GM21619 (cell line): ENCODE results near the gene RPH3AL.
"Not testable (repeated sequence)": the region's sequence is repeated elsewhere in the genome, so short reads cannot be mapped to it uniquely, and the experiment has no call there.

ENCODE experiments used
- ATAC-seq: cut with Tn5 transposase; IDR thresholded peaks from one replicate; pipeline ENCODE4 v1.9.1; 2021; ENCODE audit not compliant: unreplicated experiment

The RPH3AL gene

GRCh38 chr17:228951-229708 is 123.5 kb downstream of the RPH3AL start:
- no peak for ATAC-seq

DNA sequence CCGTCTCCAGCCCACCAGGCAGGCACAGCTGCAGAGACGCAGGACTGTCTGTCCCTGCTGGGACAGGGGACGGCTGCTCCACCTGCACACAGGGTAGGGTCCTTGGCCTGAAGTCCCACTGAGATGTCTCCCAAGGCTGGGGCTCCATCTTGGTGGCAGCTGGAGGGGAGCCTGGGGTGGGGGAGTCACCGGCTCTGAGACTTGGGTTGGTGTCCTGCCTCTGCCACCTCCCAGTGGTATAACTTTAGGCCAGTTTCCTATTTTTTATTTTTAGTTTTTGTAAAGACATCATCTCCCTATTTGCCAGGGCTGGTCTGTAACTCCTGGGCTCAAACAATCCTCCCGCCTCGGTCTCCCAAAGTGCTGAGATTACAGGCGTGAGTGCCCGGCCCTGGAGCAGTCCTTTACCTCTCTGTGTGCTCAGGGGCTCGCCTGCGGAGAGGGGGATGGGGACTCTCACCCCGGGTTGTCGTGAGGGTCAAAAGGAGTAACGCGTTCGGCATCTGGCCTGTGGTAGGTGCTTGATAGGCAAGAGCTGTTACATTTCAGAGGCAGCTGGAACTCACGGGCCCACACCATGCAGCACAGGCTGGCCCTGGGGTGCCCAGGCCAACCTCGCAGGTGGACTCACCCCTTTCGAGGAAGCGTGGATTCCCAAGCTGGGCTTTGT is 124.5 kb downstream of the RPH3AL start:
- ATAC-seq: no peak

- no peak for ATAC-seq
These were observed 125.3 kb downstream of the RPH3AL start for GRCh38 chr17:227078-227945.

DNA sequence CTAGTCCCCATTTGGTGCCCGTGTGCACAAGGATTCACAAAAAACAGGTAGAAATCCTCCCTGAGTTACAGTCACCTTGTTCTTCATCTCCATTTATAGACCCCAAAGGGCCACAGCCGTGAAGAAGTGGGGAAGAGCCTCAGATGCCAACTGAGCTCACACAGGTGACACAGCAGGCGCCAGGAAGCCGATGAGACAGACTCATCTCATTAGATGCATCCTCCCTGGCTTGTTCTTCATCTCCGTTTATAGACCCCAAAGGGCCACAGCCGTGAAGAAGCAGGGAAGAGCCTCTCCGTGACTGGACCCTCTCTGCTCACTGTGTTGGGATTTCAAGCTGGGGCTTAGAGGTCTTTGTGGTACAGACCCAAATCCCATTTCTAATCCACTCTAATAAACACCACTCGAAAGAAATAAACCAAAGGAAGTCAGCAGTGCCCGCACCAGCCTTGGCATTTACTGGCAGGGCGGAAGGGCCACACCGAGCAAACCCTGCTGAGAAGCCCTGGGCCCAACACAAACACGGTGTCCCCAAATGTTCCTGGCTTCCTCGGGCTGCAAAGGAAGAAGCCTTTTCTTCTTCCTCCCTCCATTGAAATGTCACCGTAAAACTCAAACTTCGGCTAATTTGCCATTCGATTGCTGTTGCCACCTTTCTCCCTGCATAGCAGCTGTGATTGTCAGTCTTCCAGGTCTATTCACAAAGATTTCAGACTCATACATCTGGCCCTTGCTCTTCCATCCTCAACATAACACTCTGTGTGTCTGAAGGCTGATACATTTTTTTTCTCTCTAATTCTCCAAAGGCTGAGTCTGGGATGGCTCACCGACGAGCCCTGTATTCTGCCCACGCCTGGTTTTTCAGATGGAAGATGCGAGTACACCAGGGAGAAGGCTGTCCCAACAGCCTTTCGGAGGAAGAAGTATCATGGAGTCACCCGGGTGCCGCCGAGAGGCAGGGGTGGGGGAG is 126.2 kb downstream of the RPH3AL start:
- no peak for ATAC-seq

DNA sequence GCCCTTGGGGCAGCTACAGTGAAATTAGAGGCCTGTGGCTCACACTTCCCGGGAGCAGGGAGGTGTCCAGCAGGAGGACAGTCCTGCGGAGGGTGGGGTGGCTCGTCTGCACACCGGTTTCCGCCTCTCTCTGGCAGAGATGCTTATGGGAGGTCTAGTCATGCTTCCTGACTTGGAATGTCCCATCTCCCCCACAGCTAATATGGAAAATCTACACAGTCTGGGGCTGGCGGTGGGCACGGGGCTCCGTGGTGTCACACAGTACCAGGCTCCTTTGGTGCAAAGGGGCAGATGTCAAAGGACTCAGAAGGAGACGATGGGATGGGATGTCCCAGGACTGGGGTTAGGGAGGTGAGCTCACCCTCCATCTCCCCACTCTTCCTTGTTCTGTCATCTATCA is 127.1 kb downstream of the RPH3AL start:
- no peak for ATAC-seq

DNA sequence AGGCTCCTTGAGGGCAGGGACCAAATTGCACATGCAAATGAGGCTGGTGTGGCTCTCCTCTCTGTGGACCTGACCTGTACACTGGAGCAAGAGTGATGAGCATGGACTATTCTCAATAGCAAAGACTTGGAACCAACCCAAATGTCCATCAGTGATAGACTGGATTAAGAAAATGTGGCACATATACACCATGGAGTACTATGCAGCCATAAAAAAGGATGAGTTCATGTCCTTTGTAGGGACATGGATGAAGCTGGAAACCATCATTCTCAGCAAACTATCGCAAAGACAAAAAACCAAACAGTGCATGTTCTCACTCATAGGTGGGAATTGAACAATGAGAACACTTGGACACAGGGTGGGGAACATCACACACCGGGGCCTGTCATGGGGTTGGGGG is 128.0 kb downstream of the RPH3AL start:
- not testable (repeated sequence) for ATAC-seq

- ATAC-seq: no peak
These were observed 128.7 kb downstream of the RPH3AL start for GRCh38 chr17:223723-224471.

DNA sequence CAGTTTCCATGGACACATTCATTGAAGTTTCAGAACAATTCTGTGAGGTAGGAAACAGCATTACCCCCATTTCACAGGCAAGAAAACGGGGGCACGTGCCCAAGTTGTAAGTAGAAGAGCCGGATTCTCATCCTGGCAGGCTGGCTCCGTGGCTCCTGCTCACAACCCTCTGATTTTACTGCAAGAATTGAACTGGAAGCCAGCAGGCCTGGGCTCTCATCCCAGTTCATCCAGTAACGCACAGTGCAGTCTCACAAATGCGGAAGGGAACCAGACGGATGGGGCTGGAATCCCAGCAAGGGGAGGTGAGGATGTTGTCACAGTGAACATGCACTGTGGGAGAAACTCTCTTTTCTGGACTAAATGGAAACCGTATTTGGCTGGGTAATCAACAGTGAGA is 130.4 kb downstream of the RPH3AL start:
- ATAC-seq: no peak

- no peak for ATAC-seq
These were observed 132.9 kb downstream of the RPH3AL start for GRCh38 chr17:219696-220095.

DNA sequence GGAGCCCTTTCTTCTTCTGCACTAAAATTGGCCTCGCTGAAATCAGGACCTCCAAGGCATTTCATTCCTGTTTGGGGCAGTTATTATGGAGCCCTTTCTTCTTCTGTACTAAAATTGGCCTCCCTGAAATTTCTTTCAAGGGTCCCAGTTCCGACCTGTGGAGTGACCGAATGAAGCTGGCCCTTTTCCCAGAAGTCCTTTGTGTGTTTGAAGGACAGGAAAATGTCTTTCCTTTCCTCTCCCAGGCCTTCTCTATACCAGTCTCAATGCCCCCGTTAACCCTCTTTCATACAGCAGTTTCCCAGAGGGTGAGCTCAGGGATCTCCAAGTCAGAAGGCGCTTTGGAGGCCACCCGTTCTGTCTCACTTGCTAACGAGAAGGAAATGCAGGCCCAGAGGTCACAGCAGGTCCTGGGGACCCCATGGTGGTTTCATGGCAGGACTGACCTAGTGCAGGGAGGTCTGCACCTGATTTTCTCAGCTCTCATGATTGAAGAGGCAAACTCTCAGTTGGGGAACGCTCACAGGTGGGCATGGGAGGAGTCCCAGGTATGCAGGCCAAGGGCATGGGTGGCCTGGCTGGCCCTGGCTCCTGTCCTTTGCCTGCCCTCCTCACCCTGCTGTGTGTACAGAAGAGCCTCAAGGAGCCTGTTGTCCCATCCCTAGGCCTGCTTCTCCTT is 134.0 kb downstream of the RPH3AL start:
- no peak for ATAC-seq

DNA sequence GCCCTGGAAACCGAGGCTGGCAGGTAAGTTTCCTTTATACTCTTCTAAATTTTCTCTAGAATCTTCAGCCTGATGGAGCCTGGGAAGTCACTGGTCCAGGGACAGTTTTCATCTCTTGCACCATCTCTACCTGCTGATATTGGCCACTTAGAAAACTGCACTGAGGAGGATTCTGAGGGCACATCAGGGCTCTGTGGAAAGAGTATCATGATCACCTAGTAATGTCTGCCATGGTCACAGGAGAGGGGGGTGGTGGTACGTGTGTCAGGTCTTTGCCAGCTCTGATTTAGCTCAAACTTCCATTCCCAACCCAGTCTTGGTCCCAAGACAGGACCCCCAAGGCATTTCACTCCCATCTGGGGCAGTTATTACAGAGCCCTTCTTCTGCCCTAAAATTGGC is 136.0 kb downstream of the RPH3AL start:
- ATAC-seq: no peak

- ATAC-seq: not testable (repeated sequence)
These were observed 136.8 kb downstream of the RPH3AL start for GRCh38 chr17:215563-216478.

- no peak for ATAC-seq
These were observed 137.7 kb downstream of the RPH3AL start for GRCh38 chr17:214881-215331.

GRCh38 chr17:213286-214105 is 139.1 kb downstream of the RPH3AL start:
- ATAC-seq: no peak

DNA sequence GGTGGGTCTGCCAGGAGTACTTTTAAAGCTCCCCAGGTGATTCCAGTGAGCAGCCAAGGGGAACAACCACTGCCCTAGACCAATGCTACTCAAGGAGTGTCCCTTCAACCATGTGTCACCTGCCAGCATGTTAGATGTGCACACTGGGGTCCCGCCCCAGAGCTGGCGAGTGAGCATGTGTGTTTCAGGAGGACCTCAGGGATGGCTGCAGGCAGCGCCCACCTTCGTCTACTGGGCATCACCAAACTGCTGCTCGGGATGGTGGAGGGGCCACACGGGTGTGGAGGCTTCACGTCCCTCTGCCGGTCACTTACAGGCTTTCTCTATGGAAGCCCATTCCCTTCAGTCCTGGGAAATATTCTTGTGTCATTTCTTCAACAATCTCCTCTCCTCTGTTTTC is 142.2 kb downstream of the RPH3AL start:
- no peak for ATAC-seq

GRCh38 chr17:208429-208828 is 144.2 kb downstream of the RPH3AL start:
- no peak for ATAC-seq

DNA sequence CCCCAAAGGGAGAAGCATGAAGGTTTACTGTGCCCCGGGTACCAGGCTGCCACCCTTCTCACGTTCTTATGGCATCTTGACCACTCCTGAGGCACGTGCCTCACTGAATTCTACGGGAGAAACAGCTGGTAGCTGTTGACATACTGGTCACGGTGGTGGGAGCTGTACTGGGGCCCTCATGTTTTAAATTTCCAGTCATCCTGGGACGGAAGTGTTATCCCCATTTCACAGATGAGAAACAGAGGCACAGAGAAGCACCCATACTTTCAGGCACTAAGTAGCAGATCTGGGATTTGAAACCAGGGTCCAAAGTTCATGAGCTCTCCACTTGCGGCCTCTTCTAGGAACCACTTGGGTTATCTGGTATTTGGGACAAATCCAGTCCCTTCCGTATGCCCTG is 144.8 kb downstream of the RPH3AL start:
- no peak for ATAC-seq
